Heart left ventricle (tissue), 16 donors: ENCODE results near the gene LAMA3. TPM values are rescaled to one million over a fixed set of nuclear protein-coding genes. Genes with fewer than 3 reads are reported as not detected.

ENCODE experiments used
- ATAC-seq, 4 donors: fragments of 200-7000 bp; cut with Tn5 transposase; one replicate each; pipeline ENCODE4 v1.9.1; 2020 to 2022; ENCODE audit warnings: moderate library complexity in 4 of 4, mild to moderate bottlenecking in 3 of 4, moderate number of reproducible peaks in 1 of 4
- DNase-seq, 5 donors: peaks; one replicate each; pipeline ENCODE4 v3.0.0-alpha.2; 2020
- H3K27ac ChIP-seq, 12 donors: fragments of 200-600 bp; sonication (generic) in 4 of 12; one replicate each; pipeline versions ENCODE4 v1.5.0 to v1.8.0; 2016 to 2022; ENCODE audit warnings: mild to moderate bottlenecking in 2 of 12
- H3K27me3 ChIP-seq, 9 donors: fragments of 200-600 bp; sonication (generic) in 2 of 9; one replicate each; pipeline versions ENCODE4 v1.5.1 to v1.8.0; 2016 to 2022; ENCODE audit warnings: mild to moderate bottlenecking in 3 of 9
- H3K36me3 ChIP-seq, 9 donors: fragments of 200-600 bp; sonication (generic) in 2 of 9; one replicate each; pipeline versions ENCODE4 v1.5.0 to v1.8.0; 2018 to 2022; ENCODE audit warnings: mild to moderate bottlenecking in 2 of 9
- H3K4me1 ChIP-seq, 12 donors: fragments of 200-600 bp; sonication (generic) in 4 of 12; one replicate each; pipeline versions ENCODE4 v1.5.0 to v1.8.0; 2016 to 2022; ENCODE audit warnings: mild to moderate bottlenecking in 3 of 12
- H3K4me3 ChIP-seq, 12 donors: fragments of 200-600 bp; sonication (generic) in 4 of 12; one replicate each; pipeline versions ENCODE4 v1.5.0 to v1.8.0; 2017 to 2022; ENCODE audit warnings: mild to moderate bottlenecking in 9 of 12, moderate library complexity in 4 of 12
- H3K9me3 ChIP-seq, 12 donors: fragments of 200-600 bp; sonication (generic) in 4 of 12; one replicate each; pipeline versions ENCODE4 v1.5.0 to v1.8.0; 2016 to 2022; ENCODE audit warnings: mild to moderate bottlenecking in 1 of 12
- CTCF ChIP-seq, 12 donors: fragments of 200-600 bp; sonication (generic) in 4 of 12; IDR thresholded peaks; one replicate each; pipeline versions ENCODE4 v1.5.0 to v1.8.0; 2018 to 2022; ENCODE audit warnings: antibody characterized with exemption in 12 of 12, mild to moderate bottlenecking in 5 of 12
- POLR2A ChIP-seq, 2 donors: fragments of 450-650 bp; IDR thresholded peaks; one replicate each; pipeline ENCODE4 v1.6.1; 2017; ENCODE audit warnings: antibody characterized with exemption in 2 of 2, mild to moderate bottlenecking in 2 of 2, moderate library complexity in 2 of 2
- WGBS, 4 donors: extraction: QIAGEN DNeasy Blood & Tissue Kit in 2 of 4; methylation state at CpG; one replicate each; pipeline versions ENCODE4 v1.1.5 to v1.1.7; 2013 to 2018; 5-methylcytosine and 5-hydroxymethylcytosine counted together
- intact Hi-C, 10 donors: fragments of 100-400 bp; cut with DNase I; formaldehyde crosslinking; loops; one replicate each; pipeline versions ENCODE4 v1.11.1 to v1.14.2; 2022
- polyA plus RNA-seq, 2 donors: library from polyadenylated mRNA; stranded (reverse); fragments of 200-250 nt; gene quantifications; one replicate each; pipeline ENCODE4 v1.2.3, GENCODE V29; 2013
- total RNA-seq, 9 donors: library from RNA; depleted of rRNA in 2 of 9; stranded (reverse); fragments of >200 nt in 2 of 9; fragmentation: NEBNext Ultra II Directional in 3 of 9; extraction: Animal tissue kit (Norgen Biotek cat#: 25700) in 3 of 9; gene quantifications; one replicate each; pipeline versions ENCODE4 v1.1.0 to v1.2.4, GENCODE V29; 2016 to 2023
- donor health status: ischemic (EF 13 %, LVEDD 7.1; RV severe dilation, severe dysfunction).
- donor health status: healthy with polysubstance abuse.
- donor health status: DM: no; HTN: yes; CAD: no.
- donor health status: DM: no; HTN: no; CAD: no.
- donor health status: ischemic (EF 25% LVEDD 6.9; RV normal size, moderate dysfunction).
- donor health status: ischemic (EF 25% LVEDD 5.7; RV mildly dilated, moderate dysfunction).
- donor health status: healthy.
- donor health status: DM: yes; HTN: yes; CAD: no.
- donor health status: ischemic (EF 35%, LVEDD 5.7; RV mildly dilated, moderate dysfunction).
- donor health status: nonischemic (EF 11% LVEDD 7.7; RV severe dilation, severe dysfunction).
- donor health status: DM: yes; HTN: yes; CAD: no.
- donor health status: PGD.
- donor health status: ischemic (EF 29% LVEDD 5.4; RV normal size, mild dysfunction).
- donor health status: nonischemic (EF 23%, LVEDD 6.1; RV moderate dilation, normal function).

Gene LAMA3
- total and polyA plus RNA-seq, 11 donors = 1.2 to 6.6 (median 3.2) TPM

DNA sequence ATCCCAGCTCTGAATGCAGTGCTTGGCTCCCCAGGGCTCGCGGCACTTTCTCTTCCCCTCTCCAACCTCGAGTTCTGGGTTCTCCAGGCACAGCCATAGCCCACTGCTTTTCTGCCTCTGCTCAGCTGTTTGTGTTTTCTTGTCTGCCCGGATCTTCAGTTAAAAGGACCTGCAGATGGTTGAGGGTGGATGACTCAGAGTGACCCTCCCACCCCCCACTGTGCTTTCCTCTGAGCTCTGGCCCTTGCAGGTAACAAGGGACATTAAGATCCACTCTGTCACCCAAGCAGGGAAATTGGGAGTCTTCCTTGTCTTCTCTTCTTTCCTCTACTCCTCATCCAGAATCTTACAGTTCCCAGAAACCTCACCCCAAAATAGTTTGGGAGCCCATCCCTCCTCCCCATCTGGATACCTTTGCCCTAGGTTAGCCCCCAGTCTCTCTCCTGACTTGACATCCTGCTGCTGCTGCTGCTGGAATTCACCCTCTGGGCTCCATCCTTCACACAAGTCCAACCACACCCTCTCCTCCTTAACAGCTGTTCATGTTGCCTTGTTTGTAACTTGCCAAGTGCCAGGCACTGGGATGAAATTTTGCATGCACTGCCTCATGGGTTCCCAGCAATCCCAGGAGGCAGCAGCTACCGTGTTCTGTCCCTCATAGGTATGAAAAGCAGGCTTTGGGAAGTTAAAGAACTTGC is 167.4 kb downstream of the LAMA3 start:
- no peak for ATAC-seq
- Histone ChIP-seq H3K9me3 (no peaks in the 10 kb centered on the region), H3K36me3 (peaks cover 0 to 26% (median 3%) of the 10 kb centered on the region in 9 donors), H3K27ac (no peak overlapping the region), H3K4me3 (no peak overlapping the region), H3K27me3 (no peaks in the 10 kb centered on the region), H3K4me1 (peaks cover 0 to 4% (median 0%) of the 10 kb centered on the region in 12 donors)
- intact Hi-C loops = no loop called here
- 74 to 90% (median 85%) methylated on average over 5 of the region's 5 CpGs for WGBS, 4 donors
- no peak for TF ChIP-seq CTCF (IDR thresholded peaks at IDR 0.05)
- no peak for TF ChIP-seq POLR2A (IDR thresholded peaks at IDR 0.05)
- DNase-seq = no peak

DNA sequence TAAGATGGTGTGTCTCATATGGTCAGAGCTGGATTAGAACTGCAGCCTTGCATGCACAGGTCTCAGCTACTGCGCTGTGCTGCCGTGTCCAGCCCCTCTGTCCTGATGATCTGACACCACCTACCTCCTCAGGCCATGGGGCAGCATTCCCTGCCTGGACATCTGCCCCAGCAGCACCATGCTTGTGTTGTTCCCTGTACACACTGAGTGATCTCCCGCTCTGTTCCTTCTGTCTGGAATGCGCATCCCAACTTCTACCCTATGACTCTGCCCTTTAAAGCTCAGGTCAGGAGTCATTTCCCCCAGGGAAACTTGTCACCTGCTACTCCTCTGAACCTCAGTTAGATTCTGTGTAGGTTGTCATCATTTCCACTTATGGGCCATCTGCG is 167.9 kb downstream of the LAMA3 start:
- WGBS, 4 donors = 90 to 98% (median 97%) methylated on average over 5 of the region's 5 CpGs
- no peaks in the 10 kb centered on the region for H3K27me3 ChIP-seq

GRCh38 chr18:23857756-23858155 is 168.5 kb downstream of the LAMA3 start:
- intact Hi-C loops = no loop called here
- ATAC-seq = no peak
- H3K36me3 ChIP-seq = peaks cover 0 to 26% (median 3%) of the 10 kb centered on the region in 9 donors

More for the DNA sequence above, 167.9 kb downstream of the LAMA3 start:
- DNase-seq = no peak
- ATAC-seq = no peak
- no peak for TF ChIP-seq POLR2A (IDR thresholded peaks at IDR 0.05)
- TF ChIP-seq CTCF (IDR thresholded peaks at IDR 0.05) = no peak
- Histone ChIP-seq H3K4me3 (no peak overlapping the region), H3K27ac (no peak overlapping the region), H3K4me1 (peaks cover 0 to 10% (median 0%) of the 10 kb centered on the region in 12 donors), H3K9me3 (no peaks in the 10 kb centered on the region), H3K36me3 (peaks cover 0 to 26% (median 3%) of the 10 kb centered on the region in 9 donors)
- intact Hi-C loops = no loop called here

More at GRCh38 chr18:23857756-23858155, 168.5 kb downstream of the LAMA3 start:
- Histone ChIP-seq H3K4me1 (peaks cover 0 to 15% (median 0%) of the 10 kb centered on the region in 12 donors), H3K9me3 (no peaks in the 10 kb centered on the region), H3K27ac (no peak overlapping the region), H3K4me3 (no peak overlapping the region), H3K27me3 (no peaks in the 10 kb centered on the region)
- DNase-seq = no peak
- no peak for TF ChIP-seq POLR2A (IDR thresholded peaks at IDR 0.05)
- no peak for TF ChIP-seq CTCF (IDR thresholded peaks at IDR 0.05)
- 79 to 88% (median 85%) methylated on average over 9 of the region's 9 CpGs for WGBS, 4 donors
